Peyer's patch (tissue), 4 donors: Measurements from ENCODE around the gene ANG. TPM values are rescaled to one million over a fixed set of nuclear protein-coding genes. Genes with fewer than 3 reads are reported as not detected.

ENCODE experiments used
- DNase-seq, 3 donors: peaks; one replicate each; pipeline ENCODE4 v3.0.0-alpha.2; 2017 to 2019
- H3K27ac ChIP-seq, 4 donors: fragments of 200-600 bp; sonication (generic); one replicate each; pipeline ENCODE4 v1.5.1; 2016 to 2019
- H3K27me3 ChIP-seq, 2 donors: fragments of 200-600 bp; sonication (generic); one replicate each; pipeline ENCODE4 v1.5.1; 2019
- H3K36me3 ChIP-seq, 3 donors: fragments of 200-600 bp; sonication (generic); one replicate each; pipeline ENCODE4 v1.5.1; 2016 to 2019
- H3K4me1 ChIP-seq, 4 donors: fragments of 200-600 bp; sonication (generic); one replicate each; pipeline ENCODE4 v1.5.1; 2016 to 2019
- H3K4me3 ChIP-seq, 4 donors: fragments of 200-600 bp; sonication (generic); 1 replicate in 3 of 4; 2 replicates in 1 of 4; pipeline ENCODE4 v1.5.1; 2016 to 2019; ENCODE audit warnings: mild to moderate bottlenecking in 1 of 4
- H3K9me3 ChIP-seq, 4 donors: fragments of 200-600 bp; sonication (generic); one replicate each; pipeline ENCODE4 v1.5.1; 2016 to 2019; ENCODE audit warnings: mild to moderate bottlenecking in 1 of 4
- POLR2A ChIP-seq, 2 donors: fragments of 450-650 bp; IDR thresholded peaks; one replicate each; pipeline ENCODE4 v1.5.1; 2017; ENCODE audit warnings: antibody characterized with exemption in 2 of 2, mild to moderate bottlenecking in 2 of 2, moderate library complexity in 2 of 2
- total RNA-seq, 4 donors: library from RNA; depleted of rRNA; stranded (reverse); fragments of >200 nt; gene quantifications; one replicate each; pipeline ENCODE4 v1.1.0, GENCODE V29; 2016
- TF ChIP-seq, protein P1 (sequence below), 6 experiments: fragments of 450-650 bp in 4 of 6; fragments of 200-600 bp in 2 of 6; sonication (generic) in 1 of 6; IDR thresholded peaks; one replicate each; pipeline ENCODE4 v1.5.1; 2017 to 2019; ENCODE audit warnings: antibody characterized with exemption in 6 of 6, mild to moderate bottlenecking in 3 of 6, moderate library complexity in 1 of 6

Gene ANG
- total RNA-seq, 4 donors from 2014 or later, result 19.6 to 22.3 (median 20.0) TPM

DNA sequence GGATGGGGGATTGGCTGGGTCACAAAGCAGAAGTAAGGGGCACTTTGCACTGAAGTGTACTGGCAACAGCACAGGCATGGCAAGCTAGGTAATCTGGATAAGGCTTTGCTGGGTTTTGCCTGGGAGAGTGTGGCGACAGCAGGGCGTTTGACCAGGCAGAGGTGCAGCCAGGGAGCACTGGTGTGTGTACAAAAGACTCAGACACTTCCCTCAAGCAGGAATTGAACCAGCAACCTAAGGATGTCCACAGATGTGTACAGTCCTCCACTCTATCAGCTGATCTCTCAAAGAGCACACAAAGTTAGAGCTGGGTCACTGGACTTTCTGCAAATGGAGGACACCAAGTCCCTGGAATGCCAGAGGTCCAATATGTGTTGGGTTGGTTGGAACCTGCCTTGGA is 19.6 kb upstream of the ANG start:
- H3K27me3 ChIP-seq, result no peaks in the 10 kb centered on the region
- H3K27ac ChIP-seq, result peak overlapping the region in 2 of 4 donors; percentile 29 to 74
- no peaks in the 10 kb centered on the region for H3K36me3 ChIP-seq
- no peak overlapping the region for H3K4me3 ChIP-seq
- no peaks in the 10 kb centered on the region for H3K9me3 ChIP-seq
- no peaks in the 10 kb centered on the region for H3K4me1 ChIP-seq
- DNase-seq, result no peak
- TF ChIP-seq, protein P1, sequence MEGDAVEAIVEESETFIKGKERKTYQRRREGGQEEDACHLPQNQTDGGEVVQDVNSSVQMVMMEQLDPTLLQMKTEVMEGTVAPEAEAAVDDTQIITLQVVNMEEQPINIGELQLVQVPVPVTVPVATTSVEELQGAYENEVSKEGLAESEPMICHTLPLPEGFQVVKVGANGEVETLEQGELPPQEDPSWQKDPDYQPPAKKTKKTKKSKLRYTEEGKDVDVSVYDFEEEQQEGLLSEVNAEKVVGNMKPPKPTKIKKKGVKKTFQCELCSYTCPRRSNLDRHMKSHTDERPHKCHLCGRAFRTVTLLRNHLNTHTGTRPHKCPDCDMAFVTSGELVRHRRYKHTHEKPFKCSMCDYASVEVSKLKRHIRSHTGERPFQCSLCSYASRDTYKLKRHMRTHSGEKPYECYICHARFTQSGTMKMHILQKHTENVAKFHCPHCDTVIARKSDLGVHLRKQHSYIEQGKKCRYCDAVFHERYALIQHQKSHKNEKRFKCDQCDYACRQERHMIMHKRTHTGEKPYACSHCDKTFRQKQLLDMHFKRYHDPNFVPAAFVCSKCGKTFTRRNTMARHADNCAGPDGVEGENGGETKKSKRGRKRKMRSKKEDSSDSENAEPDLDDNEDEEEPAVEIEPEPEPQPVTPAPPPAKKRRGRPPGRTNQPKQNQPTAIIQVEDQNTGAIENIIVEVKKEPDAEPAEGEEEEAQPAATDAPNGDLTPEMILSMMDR (IDR thresholded peaks at IDR 0.05), result no peak
- no peak for TF ChIP-seq POLR2A (IDR thresholded peaks at IDR 0.05)

DNA sequence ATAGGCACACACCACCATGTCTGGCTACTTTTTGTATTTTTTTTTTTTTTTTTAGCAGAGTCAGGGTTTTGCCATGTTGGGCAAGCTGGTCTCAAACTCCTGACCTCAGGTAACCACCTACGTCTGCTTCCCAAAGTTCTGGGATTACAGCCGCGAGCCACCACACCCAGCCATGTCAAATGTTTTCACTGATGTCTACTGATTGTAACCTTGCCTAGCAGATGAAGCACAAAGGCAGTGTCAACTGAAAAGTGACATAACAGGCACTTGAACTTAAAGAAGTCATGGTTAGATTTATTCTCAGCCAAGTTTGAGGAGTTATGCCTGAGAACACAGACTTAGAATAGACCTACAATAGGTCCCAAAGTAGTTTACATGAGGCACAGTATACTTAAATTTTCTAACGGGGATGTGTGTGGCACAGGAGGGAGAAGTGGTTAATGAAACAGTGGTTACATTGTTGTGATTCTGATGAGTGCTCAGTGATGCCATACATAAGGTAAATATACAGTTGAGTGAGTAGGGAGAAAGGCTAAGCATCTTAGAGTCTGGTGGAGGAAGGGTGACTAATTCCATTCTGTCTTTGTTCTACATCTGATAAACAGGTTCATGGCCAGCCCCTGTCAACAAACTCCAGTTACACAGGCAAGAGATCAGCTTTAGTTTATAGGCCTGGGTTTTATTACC is 16.8 kb upstream of the ANG start:
- H3K4me1 ChIP-seq, result no peaks in the 10 kb centered on the region
- TF ChIP-seq, protein P1 (IDR thresholded peaks at IDR 0.05), result no peak
- no peak for TF ChIP-seq POLR2A (IDR thresholded peaks at IDR 0.05)
- H3K27ac ChIP-seq, result no peak overlapping the region
- no peaks in the 10 kb centered on the region for H3K9me3 ChIP-seq
- no peak for DNase-seq
- H3K4me3 ChIP-seq, result no peak overlapping the region
- no peaks in the 10 kb centered on the region for H3K36me3 ChIP-seq
- H3K27me3 ChIP-seq, result no peaks in the 10 kb centered on the region

DNA sequence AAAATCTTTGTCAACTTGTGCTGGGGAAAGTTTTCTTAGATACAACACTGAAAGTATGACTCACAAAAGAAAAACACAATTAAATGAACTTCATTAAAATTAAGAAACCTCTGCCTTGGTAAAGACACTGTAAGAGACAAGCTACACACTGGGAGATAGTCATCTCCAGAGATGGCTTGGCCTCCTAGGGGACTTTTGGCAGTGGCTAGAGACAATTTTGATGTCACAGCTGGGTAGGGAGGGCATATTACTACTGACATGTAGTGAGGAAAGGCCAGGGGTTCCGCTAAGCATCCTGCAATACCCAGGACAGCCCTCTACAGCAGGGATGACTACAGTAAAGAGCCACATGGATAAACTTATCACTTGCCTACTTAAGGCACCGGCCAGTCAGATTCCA is 12.9 kb upstream of the ANG start:
- no peaks in the 10 kb centered on the region for H3K27me3 ChIP-seq

DNA sequence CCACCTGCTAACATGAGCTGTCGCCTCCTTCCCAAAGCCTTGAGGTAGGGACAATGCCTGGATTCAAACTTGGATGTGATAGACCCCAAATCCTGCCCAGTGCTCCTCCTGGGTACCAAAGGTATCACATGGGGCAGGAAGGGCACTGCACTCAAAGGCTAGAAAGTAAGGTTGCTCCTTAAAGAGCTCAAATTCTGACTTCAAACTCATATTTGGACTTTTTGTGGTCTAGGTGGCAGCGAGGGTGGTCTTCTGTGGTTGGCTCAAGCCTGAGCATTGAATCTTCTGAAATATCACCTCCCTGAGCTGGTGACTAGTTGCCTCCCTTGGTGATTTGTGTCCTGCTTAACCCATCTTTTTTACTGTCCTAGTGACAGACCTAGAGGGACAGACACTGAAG is 12.5 kb upstream of the ANG start:
- H3K4me3 ChIP-seq, result no peak overlapping the region
- no peaks in the 10 kb centered on the region for H3K27me3 ChIP-seq
- H3K4me1 ChIP-seq, result peaks cover 0 to 14% (median 7%) of the 10 kb centered on the region in 4 donors
- H3K27ac ChIP-seq, result no peak overlapping the region
- DNase-seq, result no peak
- H3K9me3 ChIP-seq, result no peaks in the 10 kb centered on the region
- no peaks in the 10 kb centered on the region for H3K36me3 ChIP-seq
- TF ChIP-seq, protein P1 (IDR thresholded peaks at IDR 0.05), result no peak
- TF ChIP-seq POLR2A (IDR thresholded peaks at IDR 0.05), result no peak

More for the DNA sequence above, 12.9 kb upstream of the ANG start:
- no peak for TF ChIP-seq POLR2A (IDR thresholded peaks at IDR 0.05)
- TF ChIP-seq, protein P1 (IDR thresholded peaks at IDR 0.05), result no peak
- Histone ChIP-seq H3K4me3 (no peak overlapping the region), H3K9me3 (no peaks in the 10 kb centered on the region), H3K4me1 (peaks cover 0 to 10% (median 4%) of the 10 kb centered on the region in 4 donors), H3K36me3 (no peaks in the 10 kb centered on the region), H3K27ac (no peak overlapping the region)
- DNase-seq, result no peak

DNA sequence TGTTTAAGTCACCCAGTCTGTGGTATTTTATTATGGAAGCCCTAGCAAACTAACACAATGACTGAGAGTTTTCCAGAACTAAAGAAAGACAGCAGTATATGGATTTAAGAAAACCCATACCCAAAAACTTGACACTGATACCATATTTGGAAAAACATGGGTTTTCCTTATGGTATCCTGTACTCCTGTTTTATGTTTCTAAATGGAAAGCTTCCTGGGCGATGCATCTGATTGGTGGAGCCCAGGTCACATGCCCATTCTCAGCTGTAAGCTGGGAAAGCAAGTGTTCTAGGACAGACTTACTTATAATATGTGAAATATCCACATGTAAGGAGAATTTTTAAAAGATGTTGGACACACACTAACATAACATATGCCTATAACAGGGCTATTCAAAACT is 8.7 kb upstream of the ANG start:
- Histone ChIP-seq H3K27me3 (no peaks in the 10 kb centered on the region), H3K36me3 (no peaks in the 10 kb centered on the region), H3K9me3 (no peaks in the 10 kb centered on the region), H3K27ac (peak overlapping the region in 2 of 4 donors; percentile 99), H3K4me3 (no peak overlapping the region), H3K4me1 (peaks cover 0 to 14% (median 8%) of the 10 kb centered on the region in 4 donors)
- TF ChIP-seq, protein P1 (IDR thresholded peaks at IDR 0.05), result no peak
- no peak for TF ChIP-seq POLR2A (IDR thresholded peaks at IDR 0.05)
- no peak for DNase-seq
